HG03469 (cell line): ENCODE results near the gene FAM53B.

Experiments used
- ATAC-seq: cut with Tn5 transposase; IDR thresholded peaks from one replicate; pipeline ENCODE4 v1.9.1; 2021; ENCODE audit warnings: mild to moderate bottlenecking, moderate library complexity, moderate number of reproducible peaks; ENCODE audit not compliant: unreplicated experiment

The FAM53B gene

GRCh38 chr10:124711145-124711544 lies 33.0 kb downstream of the FAM53B start:
- no peak for ATAC-seq

GRCh38 chr10:124710266-124710881 lies 33.8 kb downstream of the FAM53B start:
- no peak for ATAC-seq

DNA sequence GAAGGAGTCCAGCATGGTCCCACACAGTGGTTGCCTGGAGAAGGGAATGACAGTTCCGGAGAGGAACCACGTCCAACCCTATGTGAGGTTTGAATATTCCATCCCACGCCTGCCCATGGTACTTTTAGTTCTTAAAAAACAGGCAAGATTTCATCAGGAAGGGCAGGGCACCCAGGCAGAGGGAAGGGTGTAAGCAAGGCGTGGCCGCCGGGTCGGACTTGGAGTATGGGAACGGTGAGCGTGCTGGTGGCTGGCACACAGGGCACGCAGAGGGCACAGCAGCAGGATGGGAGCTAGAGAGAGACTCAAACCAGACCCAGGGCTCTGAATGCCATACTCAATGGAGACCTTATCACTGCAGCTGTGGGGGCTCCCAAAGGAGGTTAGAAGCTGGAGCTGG lies 34.3 kb downstream of the FAM53B start:
- ATAC-seq, result no peak

DNA sequence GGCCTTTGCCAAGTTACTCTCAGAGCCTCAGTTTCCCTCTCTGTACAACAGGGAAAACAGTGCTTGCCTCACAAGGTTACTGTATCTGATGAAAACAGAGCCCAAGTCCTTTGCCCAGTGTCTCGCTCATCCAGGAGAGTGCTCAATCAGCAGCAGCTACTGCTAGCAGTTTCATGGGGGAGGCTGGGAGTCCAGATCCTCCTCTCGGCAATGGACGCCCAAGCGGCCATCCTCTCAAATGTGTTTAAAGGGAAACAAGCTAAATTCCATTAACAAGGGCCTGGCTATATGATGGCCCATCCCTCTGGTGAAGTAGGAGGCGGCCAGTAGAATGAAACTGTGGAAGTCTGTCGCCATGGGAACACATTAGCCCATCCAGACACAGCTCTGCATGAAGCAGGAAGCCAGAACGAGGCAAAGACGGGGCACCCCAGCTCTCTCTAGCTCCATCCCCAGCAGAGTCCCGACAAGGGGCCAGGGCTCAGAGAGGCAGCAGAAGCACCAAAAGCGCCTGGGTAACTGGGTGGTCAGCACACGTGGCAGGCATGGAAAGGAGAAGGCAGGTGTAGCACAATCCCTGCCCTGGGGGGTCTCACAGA lies 35.2 kb downstream of the FAM53B start:
- ATAC-seq, result no peak

DNA sequence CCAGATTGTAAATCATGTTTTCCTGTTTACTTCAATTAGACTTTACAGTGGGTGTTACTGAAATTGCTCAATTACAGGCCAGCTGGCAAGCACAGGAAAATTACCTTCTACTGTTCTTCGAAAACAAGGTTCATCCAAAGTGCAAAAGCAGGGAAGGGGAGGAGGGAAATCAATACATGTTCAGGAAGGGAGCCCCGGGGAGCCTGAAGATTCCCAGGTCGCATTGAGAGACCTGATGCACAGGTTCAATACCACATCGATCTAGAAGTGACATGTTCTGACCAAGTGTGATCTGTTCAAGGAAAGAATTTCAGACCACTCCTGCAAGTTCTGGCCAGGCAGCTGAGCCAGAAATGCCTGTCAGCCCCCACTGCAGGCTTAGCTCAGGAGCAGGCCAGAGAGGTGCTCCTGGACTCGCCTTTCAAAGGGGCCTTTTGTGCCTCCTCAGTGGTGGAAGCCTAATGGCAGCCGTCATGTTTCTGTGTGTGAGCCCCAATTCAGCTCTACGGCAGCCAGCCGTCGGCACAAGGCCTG lies 35.9 kb downstream of the FAM53B start:
- ATAC-seq, result no peak

DNA sequence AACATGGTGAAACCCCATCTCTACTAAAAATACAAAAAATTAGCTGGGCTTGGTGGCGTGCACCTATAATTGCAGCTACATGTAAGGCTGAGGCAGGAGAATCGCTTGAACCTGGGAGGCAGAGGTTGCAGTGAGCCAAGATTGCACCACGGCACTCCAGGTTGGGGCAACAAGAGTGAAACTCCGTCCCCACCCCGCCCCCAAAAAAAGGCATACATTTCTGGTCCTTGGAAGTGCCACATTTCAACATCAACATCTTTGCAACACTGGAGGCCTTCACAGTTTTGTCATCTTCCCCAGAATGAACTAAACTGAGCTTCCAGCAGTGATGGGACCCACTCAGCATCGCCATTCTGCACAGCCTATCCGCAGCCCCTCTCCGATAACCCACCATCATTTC lies 36.6 kb downstream of the FAM53B start:
- ATAC-seq, result no peak

- no peak for ATAC-seq
These were observed 37.1 kb downstream of the FAM53B start for GRCh38 chr10:124707144-124707467.

GRCh38 chr10:124706462-124707143 lies 37.6 kb downstream of the FAM53B start:
- ATAC-seq, result no peak

- ATAC-seq, result no peak
These were observed 38.2 kb downstream of the FAM53B start for GRCh38 chr10:124705817-124706461.

GRCh38 chr10:124705381-124705740 lies 38.8 kb downstream of the FAM53B start:
- ATAC-seq, result no peak

GRCh38 chr10:124704428-124705380 lies 39.5 kb downstream of the FAM53B start:
- ATAC-seq, result no peak

GRCh38 chr10:124703778-124704427 lies 40.3 kb downstream of the FAM53B start:
- no peak for ATAC-seq

GRCh38 chr10:124703372-124703771 lies 40.8 kb downstream of the FAM53B start:
- no peak for ATAC-seq

- ATAC-seq, result no peak
These were observed 42.1 kb downstream of the FAM53B start for GRCh38 chr10:124701881-124702656.

DNA sequence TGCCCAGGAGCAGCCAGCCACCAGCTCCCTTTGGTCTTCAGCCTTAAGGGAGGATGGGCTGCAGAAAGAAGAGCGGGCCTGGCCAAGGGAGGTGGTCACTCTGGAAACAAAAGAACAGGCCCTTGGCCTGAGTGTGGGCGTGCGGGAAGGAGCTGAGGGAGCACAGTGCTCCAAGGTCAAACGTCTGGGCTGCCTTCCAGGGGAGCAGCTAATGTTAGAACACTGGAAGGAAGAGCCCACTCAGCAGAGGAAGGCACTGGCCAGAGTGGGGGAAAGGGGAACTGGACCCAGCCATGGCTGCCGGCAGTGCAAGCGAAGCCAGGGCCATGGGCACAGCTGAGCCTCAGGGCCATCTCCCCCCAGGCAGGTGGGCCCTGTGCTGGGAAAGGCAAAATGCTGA lies 42.7 kb downstream of the FAM53B start:
- ATAC-seq, result no peak

DNA sequence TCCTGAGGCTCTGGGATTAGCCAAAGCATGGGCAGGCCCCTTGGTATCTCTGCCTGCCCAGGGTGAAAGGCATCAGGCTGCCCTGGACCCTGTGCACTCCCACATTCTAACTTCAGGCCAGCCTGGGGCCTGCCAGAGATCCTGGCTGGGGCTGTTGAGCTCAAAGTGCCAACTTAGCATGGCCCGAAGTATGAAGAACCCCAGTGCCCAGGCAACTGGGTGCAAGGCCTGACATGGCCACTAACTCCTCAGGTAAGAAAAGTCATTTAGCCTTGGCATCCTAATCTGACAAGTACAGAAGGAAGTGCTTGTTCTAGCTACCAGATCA lies 43.2 kb downstream of the FAM53B start:
- no peak for ATAC-seq

GRCh38 chr10:124700293-124701037 lies 43.7 kb downstream of the FAM53B start:
- no peak for ATAC-seq

DNA sequence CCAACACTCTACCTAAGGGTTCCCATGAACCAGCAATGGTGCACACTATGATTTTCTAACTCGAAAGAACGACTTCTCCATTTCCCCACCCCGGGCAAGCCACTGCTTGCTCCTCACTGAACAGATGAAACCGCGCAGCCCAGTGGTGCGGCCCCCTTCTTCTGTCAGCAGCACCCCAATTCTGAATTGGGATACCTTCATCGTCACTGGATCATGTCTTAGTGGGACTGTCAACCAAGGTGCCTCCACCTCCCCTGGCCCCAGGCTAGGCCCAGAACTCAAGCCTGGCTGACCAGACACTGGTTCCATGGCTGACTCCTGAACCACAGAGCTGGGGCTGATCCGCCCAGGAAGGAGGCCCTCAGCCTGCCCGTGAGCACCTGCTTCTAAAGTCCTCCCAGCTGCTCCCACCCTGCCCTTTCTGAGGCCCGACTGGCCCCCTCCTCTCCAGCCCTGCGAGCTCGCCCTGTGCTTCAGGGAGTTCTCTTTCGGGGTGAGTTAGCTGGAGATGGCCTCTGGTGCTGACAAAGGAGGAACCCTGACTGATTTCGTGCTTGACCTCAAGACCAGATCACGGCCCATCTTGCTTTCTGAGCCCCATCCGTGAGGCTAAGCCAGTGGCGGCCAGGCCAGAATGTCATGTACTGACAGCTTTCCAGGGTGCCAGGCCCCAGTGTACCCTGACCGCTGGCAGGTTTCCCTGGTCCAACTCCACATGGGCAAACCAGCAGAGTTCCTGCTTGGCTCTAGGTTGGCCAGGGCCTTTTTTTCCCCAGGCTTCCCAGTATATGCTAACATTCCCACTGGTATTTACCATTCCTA lies 44.5 kb downstream of the FAM53B start:
- ATAC-seq, result no peak
